Measurements from ENCODE around the gene RPL15.

DNA sequence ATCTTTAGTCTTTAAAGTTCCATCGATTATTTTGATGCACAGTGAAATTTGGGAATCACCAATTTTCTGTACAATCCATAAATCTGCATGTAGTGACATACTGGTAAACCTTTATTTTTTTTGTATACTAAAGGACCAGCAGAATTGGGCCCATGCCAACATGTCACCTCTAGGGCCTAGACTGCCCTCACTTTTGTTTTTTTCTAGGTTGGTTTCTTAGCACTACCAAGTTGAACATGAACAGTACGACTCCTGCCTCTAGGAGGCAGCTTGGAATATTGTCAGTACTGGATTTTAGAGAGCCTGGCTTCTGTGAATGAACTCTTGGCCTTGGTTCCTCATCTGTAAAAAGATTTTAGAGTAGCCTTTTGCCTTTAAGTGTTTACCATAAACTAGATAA, 32.5 kb upstream of the RPL15 start:
- TF ChIP-seq, protein P1, sequence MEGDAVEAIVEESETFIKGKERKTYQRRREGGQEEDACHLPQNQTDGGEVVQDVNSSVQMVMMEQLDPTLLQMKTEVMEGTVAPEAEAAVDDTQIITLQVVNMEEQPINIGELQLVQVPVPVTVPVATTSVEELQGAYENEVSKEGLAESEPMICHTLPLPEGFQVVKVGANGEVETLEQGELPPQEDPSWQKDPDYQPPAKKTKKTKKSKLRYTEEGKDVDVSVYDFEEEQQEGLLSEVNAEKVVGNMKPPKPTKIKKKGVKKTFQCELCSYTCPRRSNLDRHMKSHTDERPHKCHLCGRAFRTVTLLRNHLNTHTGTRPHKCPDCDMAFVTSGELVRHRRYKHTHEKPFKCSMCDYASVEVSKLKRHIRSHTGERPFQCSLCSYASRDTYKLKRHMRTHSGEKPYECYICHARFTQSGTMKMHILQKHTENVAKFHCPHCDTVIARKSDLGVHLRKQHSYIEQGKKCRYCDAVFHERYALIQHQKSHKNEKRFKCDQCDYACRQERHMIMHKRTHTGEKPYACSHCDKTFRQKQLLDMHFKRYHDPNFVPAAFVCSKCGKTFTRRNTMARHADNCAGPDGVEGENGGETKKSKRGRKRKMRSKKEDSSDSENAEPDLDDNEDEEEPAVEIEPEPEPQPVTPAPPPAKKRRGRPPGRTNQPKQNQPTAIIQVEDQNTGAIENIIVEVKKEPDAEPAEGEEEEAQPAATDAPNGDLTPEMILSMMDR (IDR thresholded peaks at IDR 0.05; ENCODE audit: insufficient read depth, low read length), result no peak
- TF ChIP-seq POLR2AphosphoS5 (IDR thresholded peaks at IDR 0.05; ENCODE audit: low read depth), result no peak
- TF ChIP-seq GABPA (IDR thresholded peaks at IDR 0.05; ENCODE audit: low read depth), result no peak

Data from HL-60 (cell line).